Ramos (cell line): ENCODE results near the gene RPTOR.

Source experiments
- in situ Hi-C: fragments of 300-500 bp; cut with MboI; formaldehyde crosslinking; loops from one replicate; pipeline ENCODE4 v1.14.3; 2022; ENCODE audit warnings: low sequenced_read_pairs; ENCODE audit not compliant: unreplicated experiment

The RPTOR gene

GRCh38 chr17:80631142-80632045 is 86.8 kb downstream of the RPTOR start:
- in situ Hi-C loops, result no loop called here

DNA sequence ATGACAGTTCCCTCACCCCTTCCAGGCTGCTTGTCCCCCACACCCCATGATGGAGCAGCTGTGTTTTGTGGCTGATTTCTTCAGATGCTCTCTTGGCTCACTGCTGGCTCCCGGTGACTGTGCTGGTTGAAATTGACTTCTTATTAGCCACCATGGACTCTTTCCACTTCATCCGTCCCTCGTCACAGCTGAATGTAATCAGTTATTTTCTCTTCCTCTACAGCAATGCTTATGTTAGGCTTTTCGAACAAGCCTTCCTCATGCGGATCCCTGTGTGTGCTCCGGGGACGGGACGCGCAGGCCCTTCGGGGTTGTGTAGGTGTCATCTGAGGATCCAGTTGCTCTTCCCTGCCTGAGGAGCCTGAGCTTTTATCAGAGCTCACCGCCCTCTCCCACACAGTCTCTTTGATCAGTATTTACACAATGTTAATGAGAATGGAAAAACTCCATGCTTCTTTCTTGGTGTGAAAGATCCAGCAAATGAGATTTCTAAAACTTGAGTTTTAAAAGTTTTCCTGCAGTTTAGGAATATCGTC is 87.5 kb downstream of the RPTOR start:
- in situ Hi-C loops, result no loop called here

GRCh38 chr17:80633207-80633606 is 88.6 kb downstream of the RPTOR start:
- in situ Hi-C loops, result no loop called here

GRCh38 chr17:80633994-80634566 is 89.4 kb downstream of the RPTOR start:
- in situ Hi-C loops, result no loop called here

DNA sequence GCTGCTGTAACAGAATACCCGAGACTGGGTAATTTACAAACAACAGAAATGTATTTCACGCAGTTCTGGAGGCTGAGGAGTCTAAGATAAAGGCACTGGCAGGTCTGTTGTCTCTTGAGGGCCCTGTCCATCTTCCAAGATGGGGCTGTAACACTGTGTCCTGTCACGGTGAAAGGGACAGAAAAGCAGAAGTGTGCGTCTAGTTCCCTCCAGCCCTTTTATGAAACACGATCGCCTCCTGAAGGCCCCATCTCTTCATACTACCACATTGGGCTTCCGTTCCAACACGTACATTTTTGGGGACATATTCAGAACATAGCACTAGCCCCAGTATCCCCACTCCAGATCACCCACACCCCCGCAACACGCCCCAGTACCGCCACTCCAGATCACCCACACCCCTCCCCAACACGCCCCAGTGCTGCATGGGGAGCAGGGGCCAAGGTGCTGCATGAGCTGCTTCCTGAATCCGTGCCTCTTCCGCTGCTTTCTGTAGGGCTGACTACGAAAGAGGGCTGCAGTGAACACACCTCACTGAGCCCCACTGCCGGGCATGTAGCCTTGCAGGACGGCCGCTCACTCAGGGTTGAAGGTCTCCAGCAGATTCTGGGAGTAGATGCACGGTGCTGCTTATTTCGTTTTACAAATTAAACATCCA is 91.9 kb downstream of the RPTOR start:
- in situ Hi-C loops, result no loop called here

- in situ Hi-C loops, result no loop called here
These were observed 92.6 kb downstream of the RPTOR start for GRCh38 chr17:80637048-80637781.

DNA sequence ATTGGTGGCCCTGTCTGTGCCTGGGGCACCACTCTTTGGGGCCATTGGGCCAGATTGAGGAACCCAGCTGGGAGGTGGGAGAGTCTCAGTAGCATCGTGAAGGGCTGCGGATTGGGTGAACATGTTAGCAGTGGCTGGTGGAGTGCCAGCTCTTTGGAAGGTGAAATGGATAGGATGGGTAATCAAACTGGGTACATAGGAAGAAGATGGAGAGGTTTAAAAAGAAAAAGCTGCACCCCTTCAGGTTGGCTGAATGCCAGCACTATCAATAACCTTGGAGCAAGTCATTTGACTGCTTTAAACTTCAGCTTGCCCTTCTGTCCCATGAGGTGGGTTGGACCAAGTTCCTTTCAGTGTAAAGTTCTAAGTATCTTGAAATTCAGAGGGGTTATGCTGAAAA is 95.0 kb downstream of the RPTOR start:
- in situ Hi-C loops, result no loop called here

DNA sequence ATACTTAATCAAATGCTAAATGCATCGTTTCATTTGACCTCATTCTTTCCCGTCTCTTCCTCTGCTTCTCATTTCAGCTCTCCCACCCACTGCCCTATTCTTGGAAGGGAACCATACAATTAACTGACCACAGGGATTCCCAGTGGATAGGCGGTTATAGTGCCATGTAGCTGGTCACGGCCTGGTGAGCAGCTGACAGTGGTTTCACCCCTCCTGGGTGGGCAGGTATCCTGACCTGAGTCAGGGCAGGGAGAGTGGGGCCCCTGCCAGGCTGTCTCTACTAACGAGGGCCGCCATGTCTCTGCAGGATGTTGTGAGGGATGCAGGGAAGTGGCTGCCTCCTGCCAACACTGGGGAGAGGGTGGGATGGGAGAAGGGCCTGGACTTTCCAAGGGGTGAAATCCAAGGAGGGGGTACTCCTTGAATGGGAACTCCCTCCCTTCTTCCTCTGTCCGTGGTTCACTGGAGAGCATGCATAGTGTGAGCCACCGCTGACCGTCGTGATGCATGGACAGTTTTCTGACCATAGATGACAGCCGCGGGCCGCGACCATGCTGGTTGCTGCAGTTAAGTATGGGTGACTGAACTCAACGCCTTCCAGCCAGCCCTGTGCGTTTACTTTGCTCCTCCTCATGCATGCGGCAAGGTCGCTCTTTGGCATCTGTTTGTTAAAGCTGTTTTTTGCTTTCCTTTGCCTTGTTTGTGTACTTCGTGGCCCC is 95.9 kb downstream of the RPTOR start:
- in situ Hi-C loops, result no loop called here

- in situ Hi-C loops, result no loop called here
These were observed 98.9 kb downstream of the RPTOR start for GRCh38 chr17:80643326-80644099.

DNA sequence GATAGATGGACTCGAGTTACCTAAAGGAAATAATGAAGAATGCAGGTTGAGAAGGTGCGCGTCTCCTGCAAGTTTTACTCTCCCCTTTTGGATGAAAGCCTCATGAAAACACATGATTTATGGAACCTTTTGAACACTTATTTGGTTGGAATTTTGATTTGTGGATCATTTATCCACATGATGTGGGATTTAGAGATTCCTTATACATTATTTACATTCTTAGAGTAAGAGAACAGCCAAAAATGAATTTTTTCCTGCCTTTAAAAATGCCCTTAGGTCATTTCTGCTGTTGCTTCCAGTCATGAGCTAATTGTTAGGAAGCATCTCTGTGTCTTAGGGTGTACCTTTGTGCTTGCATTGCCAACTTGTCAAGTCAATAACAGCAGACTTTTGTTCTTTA is 99.9 kb downstream of the RPTOR start:
- in situ Hi-C loops, result no loop called here

GRCh38 chr17:80645706-80646325 is 101.2 kb downstream of the RPTOR start:
- in situ Hi-C loops, result no loop called here

DNA sequence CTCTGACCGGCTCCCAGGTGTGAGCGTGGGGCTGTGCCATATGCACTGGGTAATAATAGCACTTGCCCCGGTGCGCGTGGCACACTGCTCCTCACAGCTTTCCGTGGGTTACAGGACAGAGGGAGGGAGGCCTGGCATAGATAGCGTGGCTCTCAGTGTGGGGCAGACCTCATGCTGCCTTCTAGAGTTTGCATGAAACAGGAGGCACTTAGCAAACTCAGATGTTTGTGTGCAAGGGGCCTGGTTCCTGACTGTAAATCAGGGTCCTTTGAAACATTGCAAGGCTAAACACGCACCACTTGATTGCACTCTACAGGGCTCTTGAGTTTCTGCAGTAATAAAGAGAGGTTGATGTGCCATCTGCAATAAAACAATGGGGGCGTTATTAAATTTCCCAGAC is 101.7 kb downstream of the RPTOR start:
- in situ Hi-C loops, result no loop called here

- in situ Hi-C loops, result no loop called here
These were observed 103.1 kb downstream of the RPTOR start for GRCh38 chr17:80647746-80648145.

GRCh38 chr17:80649200-80649644 is 104.6 kb downstream of the RPTOR start:
- in situ Hi-C loops, result no loop called here

- in situ Hi-C loops, result no loop called here
These were observed 105.2 kb downstream of the RPTOR start for GRCh38 chr17:80649672-80650330.

GRCh38 chr17:80650331-80650672 is 105.7 kb downstream of the RPTOR start:
- in situ Hi-C loops, result no loop called here

GRCh38 chr17:80650751-80651518 is 106.3 kb downstream of the RPTOR start:
- in situ Hi-C loops, result no loop called here
